AG09319 (cell line): ENCODE results near the gene TNFRSF13B.

Experiments
- DNase-seq: peaks from one replicate; pipeline ENCODE4 v3.0.0-alpha.2; 2010; ENCODE audit warnings: low read depth; ENCODE audit errors: extremely low read depth
- CTCF ChIP-seq: IDR thresholded peaks from 2 replicates; pipeline ENCODE4 v1.5.1; 2011; ENCODE audit warnings: low read depth, mild to moderate bottlenecking, inconsistent platforms, low read length, moderate library complexity

TNFRSF13B gene

DNA sequence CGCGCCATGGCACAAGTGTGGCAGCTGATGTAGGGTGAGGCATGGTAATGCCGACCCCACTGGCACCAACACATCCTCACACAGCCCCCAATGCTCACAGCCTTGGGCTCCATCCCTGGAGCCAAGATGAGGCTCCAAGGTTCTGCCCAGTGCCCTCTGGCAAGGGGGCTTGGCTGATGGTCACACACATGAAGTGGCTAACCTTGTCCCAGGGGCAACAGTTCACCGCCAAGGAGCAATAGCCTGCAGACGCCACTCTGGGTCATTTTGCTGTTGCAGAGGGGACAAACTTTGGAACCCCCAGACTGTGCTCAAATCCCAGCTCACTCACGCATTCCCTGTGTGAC is 26.8 kb downstream of the TNFRSF13B start:
- DNase-seq = no peak
- TF ChIP-seq CTCF = no peak

DNA sequence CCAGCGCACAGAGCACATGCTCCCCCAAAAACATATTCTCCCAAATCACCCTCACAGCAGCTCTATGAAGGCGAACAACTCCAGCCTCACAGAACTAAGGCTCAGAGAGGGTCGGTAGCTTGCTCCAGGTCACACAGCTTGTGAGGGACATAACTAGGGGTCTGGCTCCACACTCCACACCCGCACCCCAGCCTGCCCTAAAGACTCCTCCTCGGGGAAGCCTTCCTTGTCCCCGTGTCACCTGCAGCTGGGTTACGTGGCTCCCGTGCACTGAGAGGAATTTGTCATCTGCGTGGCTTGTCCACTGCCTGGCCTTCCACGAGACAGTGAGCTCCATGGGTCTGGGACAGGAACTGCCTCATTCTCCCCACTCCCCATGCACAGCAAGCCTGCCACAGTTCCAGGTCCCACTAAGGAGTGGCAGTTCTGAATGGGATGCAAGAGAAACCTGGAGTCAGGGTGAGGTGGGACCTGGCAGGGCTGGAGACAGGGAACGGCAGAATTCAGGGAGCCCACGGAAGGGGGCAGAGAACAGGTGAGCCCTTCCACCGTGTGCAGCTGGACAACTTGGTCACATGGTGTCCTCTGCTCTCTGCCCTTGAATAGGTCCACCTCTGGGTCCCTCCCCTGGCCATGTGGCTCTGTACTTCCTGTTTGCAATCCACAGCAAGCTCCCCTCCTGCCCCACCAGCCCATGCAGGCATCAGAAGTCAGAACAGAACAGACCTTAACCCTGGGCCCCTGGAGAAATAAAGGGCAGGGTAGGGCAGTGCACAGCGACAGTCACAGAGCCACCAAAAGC is 27.4 kb downstream of the TNFRSF13B start:
- no peak for DNase-seq
- TF ChIP-seq CTCF = no peak

DNA sequence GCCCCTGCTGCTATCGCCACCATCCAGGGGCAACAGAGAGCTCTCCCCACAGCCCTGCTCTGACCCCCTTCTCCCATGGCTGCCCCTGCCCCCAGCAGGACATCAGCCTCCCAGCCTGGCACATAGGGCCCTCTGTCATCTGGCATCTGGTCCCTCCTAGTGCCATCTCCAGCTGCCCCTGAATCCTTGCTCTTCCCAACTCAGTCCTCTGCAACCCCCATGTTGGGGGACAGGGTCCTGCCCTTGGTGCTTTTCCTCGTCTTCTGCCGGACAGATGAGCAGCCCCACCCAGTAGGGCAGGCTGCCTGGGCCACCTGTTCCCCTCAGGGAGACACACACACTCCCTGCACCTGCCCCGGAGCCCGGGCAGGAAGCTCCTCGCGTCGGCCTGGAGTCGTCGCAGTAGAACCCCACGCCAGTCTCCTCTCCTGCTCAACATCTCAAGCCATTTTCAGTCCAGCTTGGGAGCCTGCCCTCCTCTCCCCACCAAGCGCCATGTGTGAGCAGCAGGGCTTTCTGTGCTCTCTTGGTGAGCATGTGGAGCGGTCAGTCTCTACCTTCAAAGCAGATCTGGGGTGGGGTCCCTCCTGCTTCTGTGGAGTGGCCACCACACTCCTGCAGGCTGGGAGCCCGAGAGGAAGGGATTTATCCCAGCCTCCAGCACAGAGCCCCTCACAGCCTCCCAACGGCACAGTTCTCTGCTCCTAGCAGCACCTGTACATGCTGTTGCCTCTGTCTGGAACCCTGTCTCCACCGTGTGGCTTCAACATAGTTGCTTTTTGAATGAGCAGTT is 28.2 kb downstream of the TNFRSF13B start:
- TF ChIP-seq CTCF = no peak
- no peak for DNase-seq

DNA sequence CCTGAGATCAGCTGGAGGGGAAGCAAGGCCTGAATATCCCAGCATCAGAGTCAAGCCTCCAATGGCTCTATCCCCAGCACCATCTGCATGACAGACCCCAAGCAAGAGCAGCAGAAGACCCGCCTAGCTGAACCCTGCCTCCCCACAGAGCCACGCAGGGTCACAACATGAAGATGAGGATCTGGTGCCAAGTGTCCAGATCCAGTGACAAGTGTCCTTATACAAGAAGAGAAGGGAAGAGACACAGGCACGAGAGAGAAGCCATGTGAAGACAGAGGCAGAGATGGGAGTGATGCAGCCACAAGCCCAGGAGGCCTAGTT is 28.9 kb downstream of the TNFRSF13B start:
- TF ChIP-seq CTCF = no peak
- DNase-seq = no peak

DNA sequence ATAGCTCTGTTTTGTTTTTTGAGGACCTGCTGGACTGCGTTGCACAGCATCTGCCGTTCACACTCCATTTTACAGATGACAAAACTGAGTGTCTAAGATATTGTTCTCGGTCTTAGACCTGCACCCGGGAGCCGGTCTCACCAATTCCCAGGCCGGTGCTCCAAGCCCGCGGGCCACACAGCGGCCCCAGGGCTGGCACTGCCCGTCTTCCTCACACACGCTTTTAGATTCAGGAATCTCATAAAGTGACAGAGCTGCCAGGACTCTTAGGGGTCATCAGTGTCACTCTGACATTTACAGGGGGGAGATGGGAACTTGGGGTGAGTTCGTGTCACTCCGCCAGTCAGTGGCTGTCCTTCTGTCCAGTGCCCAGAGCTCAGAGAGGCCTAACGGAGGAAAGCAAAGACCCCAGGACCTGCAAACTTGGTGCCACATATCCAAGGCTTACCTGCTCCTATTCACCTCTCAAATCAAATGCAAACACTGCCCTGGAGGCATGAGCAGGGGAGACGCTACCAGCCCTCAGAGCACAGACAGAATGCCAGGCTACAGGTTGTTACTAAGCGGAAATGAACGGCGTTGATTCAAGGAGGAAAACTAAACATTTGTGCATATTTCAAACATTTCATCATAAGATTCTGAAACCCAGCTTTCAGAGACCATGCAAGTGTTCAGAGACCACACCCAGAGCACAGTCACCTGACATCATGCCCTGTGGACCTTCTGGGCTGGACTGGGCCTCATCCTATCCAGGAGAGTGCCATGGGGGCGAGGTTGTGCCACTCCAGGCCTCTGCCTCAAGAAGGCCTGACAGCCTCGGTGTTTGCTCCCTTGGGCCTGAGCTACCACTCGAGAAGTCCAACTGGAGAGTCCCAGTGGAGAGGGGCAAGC is 29.5 kb downstream of the TNFRSF13B start:
- no peak for TF ChIP-seq CTCF
- DNase-seq = no peak

DNA sequence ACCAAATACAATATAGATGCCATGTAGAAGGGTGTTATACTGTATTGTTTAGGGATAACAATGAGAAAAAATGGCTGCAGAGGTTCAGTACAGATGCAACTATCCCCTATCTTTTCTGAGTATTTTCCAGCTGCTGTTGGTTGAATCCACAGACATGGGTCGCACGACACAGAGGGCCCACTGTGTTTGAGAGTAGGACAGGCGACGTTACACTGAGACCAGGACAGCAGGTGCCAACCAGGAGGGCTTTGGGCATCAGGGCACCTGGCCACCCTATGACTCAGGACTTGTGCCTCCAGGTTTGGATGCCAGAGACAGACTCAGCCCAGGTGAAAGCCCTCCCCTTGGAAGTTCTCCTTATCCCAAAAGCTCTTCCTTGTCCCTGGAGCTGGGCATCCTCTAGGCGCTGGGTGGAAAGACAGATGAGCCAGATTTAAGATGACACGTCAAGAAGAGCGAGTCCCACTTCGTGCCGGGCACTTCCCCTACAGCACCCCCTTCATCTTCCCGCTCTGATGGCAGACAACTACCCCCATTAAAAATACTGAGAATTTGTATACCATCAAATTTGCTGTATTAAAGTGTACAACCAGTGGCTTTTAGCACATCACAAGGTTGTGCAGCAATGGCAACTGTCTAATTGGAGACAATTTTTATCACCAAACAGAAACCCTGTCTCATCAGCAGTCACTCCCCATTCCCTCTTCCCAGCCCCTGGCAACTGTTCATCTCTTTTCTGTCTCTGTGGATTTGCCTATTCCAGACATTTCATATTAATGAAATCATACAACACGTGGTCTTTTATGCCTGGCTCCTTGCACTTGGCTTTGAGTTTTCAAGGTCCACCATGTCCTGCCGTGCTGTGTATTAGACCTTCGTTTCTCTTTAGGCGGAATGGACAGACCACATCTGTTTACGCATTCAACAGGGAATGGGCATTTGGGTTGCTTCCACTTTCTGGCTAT is 30.6 kb downstream of the TNFRSF13B start:
- no peak for DNase-seq
- no peak for TF ChIP-seq CTCF
